NCI-H1092 (cell line): ENCODE measurements around the gene DHX38.
"Not testable (repeated sequence)": the region's sequence is repeated elsewhere in the genome, so short reads cannot be mapped to it uniquely, and the experiment has no call there.

ENCODE experiments used
- DNase-seq: peaks from one replicate; lab custom pipeline; 2025; lab: John Stamatoyannopoulos, UW

The DHX38 gene

GRCh38 chr16:72093448-72094265 is at the start of gene DHX38, which contains the start of gene TXNL4B:
TSS of gene DHX38 (plus strand) at chr16:72093847. CDS start at chr16:72096158, 2,311 bp downstream.
TSS of gene TXNL4B (minus strand) at chr16:72093620. CDS start at chr16:72090749, 2,871 bp downstream.
- peak; percentile 99 for DNase-seq

- DNase-seq = no peak
Measured at GRCh38 chr16:72044296-72044695, 49.4 kb upstream of the DHX38 start.

GRCh38 chr16:72044825-72045359 is 48.8 kb upstream of the DHX38 start:
- DNase-seq = no peak

- DNase-seq = no peak
Measured at GRCh38 chr16:72049110-72049509, 44.5 kb upstream of the DHX38 start.

- no peak for DNase-seq
Measured at GRCh38 chr16:72050769-72051464, 42.7 kb upstream of the DHX38 start.

GRCh38 chr16:72051818-72052217 is 41.8 kb upstream of the DHX38 start:
- no peak for DNase-seq

- not testable (repeated sequence) for DNase-seq
Measured at GRCh38 chr16:72054254-72054847, 39.3 kb upstream of the DHX38 start, which contains the start of gene HP. TSS of gene HP (plus strand) at chr16:72054505. CDS start at chr16:72054653, 148 bp downstream.

GRCh38 chr16:72055911-72056310 is 37.7 kb upstream of the DHX38 start:
- no peak for DNase-seq

- not testable (repeated sequence) for DNase-seq
Measured at GRCh38 chr16:72057313-72057712, 36.3 kb upstream of the DHX38 start.

- DNase-seq = not testable (repeated sequence)
Measured at GRCh38 chr16:72059060-72059459, 34.6 kb upstream of the DHX38 start.

GRCh38 chr16:72060405-72060804 is 33.2 kb upstream of the DHX38 start:
- DNase-seq = no peak

GRCh38 chr16:72061564-72061963 is 32.1 kb upstream of the DHX38 start:
- no peak for DNase-seq

- no peak for DNase-seq
Measured at GRCh38 chr16:72064361-72064894, 29.2 kb upstream of the DHX38 start.

- no peak for DNase-seq
Measured at GRCh38 chr16:72066747-72067146, 26.9 kb upstream of the DHX38 start.

GRCh38 chr16:72068930-72069329 is 24.7 kb upstream of the DHX38 start:
- DNase-seq = no peak

GRCh38 chr16:72072514-72073342 is 20.9 kb upstream of the DHX38 start:
- DNase-seq = no peak

- DNase-seq = no peak
Measured at GRCh38 chr16:72073560-72074230, 20.0 kb upstream of the DHX38 start.

GRCh38 chr16:72075067-72075466 is 18.6 kb upstream of the DHX38 start:
- not testable (repeated sequence) for DNase-seq

GRCh38 chr16:72076991-72077706 is 16.5 kb upstream of the DHX38 start:
- not testable (repeated sequence) for DNase-seq
